Small intestine (tissue), 7 donors: ENCODE data around the gene KMT2D. TPM values are rescaled to one million over a fixed set of nuclear protein-coding genes. Genes with fewer than 3 reads are reported as not detected.

Source experiments
- DNase-seq, 2 donors: peaks; one replicate each; pipeline versions ENCODE4 v3.0.0 to v3.0.0-alpha.2; 2013
- FAIRE-seq: peaks from 2 replicates; lab custom pipeline; 2012; peaks lifted over from hg19 to GRCh38; lab: Jason Lieb, UNC
- H3K27ac ChIP-seq, 3 donors: one replicate each; pipeline ENCODE4 v1.5.1; 2013; ENCODE audit warnings: low read length in 2 of 3, mild to moderate bottlenecking in 2 of 3, control low read depth in 1 of 3, inconsistent platforms in 1 of 3, low read depth in 1 of 3, moderate library complexity in 1 of 3
- H3K27me3 ChIP-seq, 3 donors: one replicate each; pipeline ENCODE4 v1.6.1; 2013; ENCODE audit warnings: low read length in 3 of 3, inconsistent platforms in 1 of 3; ENCODE audit not compliant: control insufficient read depth in 3 of 3, insufficient read depth in 3 of 3
- H3K36me3 ChIP-seq, 3 donors: one replicate each; pipeline ENCODE4 v1.6.1; 2013; ENCODE audit warnings: low read length in 3 of 3, inconsistent platforms in 1 of 3, low read depth in 1 of 3, mild to moderate bottlenecking in 1 of 3, moderate library complexity in 1 of 3; ENCODE audit not compliant: control insufficient read depth in 3 of 3, insufficient read depth in 2 of 3
- H3K4me1 ChIP-seq, 3 donors: one replicate each; pipeline ENCODE4 v1.6.1; 2013; ENCODE audit warnings: low read length in 2 of 3, inconsistent platforms in 1 of 3, low read depth in 1 of 3, mild to moderate bottlenecking in 1 of 3, moderate library complexity in 1 of 3; ENCODE audit not compliant: control insufficient read depth in 3 of 3, insufficient read depth in 2 of 3
- H3K4me3 ChIP-seq, 3 donors: one replicate each; pipeline ENCODE4 v1.5.1; 2013; ENCODE audit warnings: low read length in 3 of 3, control low read depth in 1 of 3, inconsistent platforms in 1 of 3, low read depth in 1 of 3, mild to moderate bottlenecking in 1 of 3, moderate library complexity in 1 of 3
- H3K9me3 ChIP-seq, 2 donors: one replicate each; pipeline ENCODE4 v1.6.1; 2013; ENCODE audit warnings: low read depth in 1 of 2, low read length in 1 of 2; ENCODE audit not compliant: control insufficient read depth in 2 of 2, insufficient read depth in 1 of 2
- WGBS, 3 donors: extraction: QIAGEN DNeasy Blood & Tissue Kit; methylation state at CpG; one replicate each; pipeline ENCODE4 v1.1.7; 2013; 5-methylcytosine and 5-hydroxymethylcytosine counted together
- polyA plus RNA-seq, 4 donors: library from polyadenylated mRNA; stranded (reverse) in 3 of 4; unstranded in 1 of 4; fragments of 200-250 nt in 3 of 4; fragments of 120-200 nt in 1 of 4; gene quantifications; one replicate each; pipeline versions ENCODE4 v1.2.1 to v1.2.3, GENCODE V29; 2013
- donor health status: healthy with polysubstance abuse.
- donor health status: control.
- donor health status: control.
- donor health status: Bipolar disorder and iron deficiency.
- donor health status: healthy.

The KMT2D gene
- polyA plus RNA-seq, 4 donors: 5.4 to 46.5 (median 22.8) TPM

GRCh38 chr12:49054524-49054923 lies 6.1 kb downstream of the KMT2D start:
- no peaks in the 10 kb centered on the region for H3K9me3 ChIP-seq
- H3K4me3 ChIP-seq: no peak overlapping the region
- peaks cover 22 to 73% (median 37%) of the 10 kb centered on the region in 3 donors for H3K36me3 ChIP-seq
- peaks cover 14 to 28% (median 17%) of the 10 kb centered on the region in 3 donors for H3K4me1 ChIP-seq
- FAIRE-seq: no peak
- no peak overlapping the region for H3K27ac ChIP-seq
- no peaks in the 10 kb centered on the region for H3K27me3 ChIP-seq
- DNase-seq: no peak
- 92 to 94% (median 93%) methylated on average over 10 of the region's 10 CpGs for whole genome bisulfite sequencing, 3 donors

GRCh38 chr12:49054096-49054495 lies 6.5 kb downstream of the KMT2D start:
- no peak overlapping the region for H3K4me3 ChIP-seq
- peaks cover 23 to 76% (median 39%) of the 10 kb centered on the region in 3 donors for H3K36me3 ChIP-seq
- H3K4me1 ChIP-seq: peaks cover 14 to 28% (median 17%) of the 10 kb centered on the region in 3 donors
- FAIRE-seq (no peak), DNase-seq (no peak)
- no peaks in the 10 kb centered on the region for H3K9me3 ChIP-seq
- no peak overlapping the region for H3K27ac ChIP-seq
- 95 to 97% (median 95%) methylated on average over 5 of the region's 5 CpGs for WGBS, 3 donors
- H3K27me3 ChIP-seq: no peaks in the 10 kb centered on the region

- peaks cover 31 to 82% (median 50%) of the 10 kb centered on the region in 3 donors for H3K36me3 ChIP-seq
- no peaks in the 10 kb centered on the region for H3K9me3 ChIP-seq
- H3K4me3 ChIP-seq: no peak overlapping the region
- no peaks in the 10 kb centered on the region for H3K27me3 ChIP-seq
- H3K27ac ChIP-seq: no peak overlapping the region
- FAIRE-seq (no peak), DNase-seq (no peak)
- H3K4me1 ChIP-seq: peaks cover 14 to 26% (median 17%) of the 10 kb centered on the region in 3 donors
- WGBS, 3 donors: 89 to 90% (median 90%) methylated on average over 16 of the region's 16 CpGs
These were observed 8.0 kb downstream of the KMT2D start for GRCh38 chr12:49052451-49053208.

- 90 to 94% (median 91%) methylated on average over 20 of the region's 20 CpGs for WGBS, 3 donors
These were observed 8.7 kb downstream of the KMT2D start for GRCh38 chr12:49051777-49052438.

GRCh38 chr12:49051373-49051764 lies 9.2 kb downstream of the KMT2D start:
- FAIRE-seq (no peak), DNase-seq (no peak)
- Histone ChIP-seq H3K27ac (no peak overlapping the region), H3K4me1 (peaks cover 5 to 13% (median 5%) of the 10 kb centered on the region in 3 donors), H3K27me3 (no peaks in the 10 kb centered on the region), H3K4me3 (no peak overlapping the region), H3K9me3 (no peaks in the 10 kb centered on the region), H3K36me3 (peaks cover 33 to 89% (median 52%) of the 10 kb centered on the region in 3 donors)
- 91 to 94% (median 92%) methylated on average over 17 to 18 of the region's 18 CpGs for WGBS, 3 donors

More at GRCh38 chr12:49051777-49052438, 8.7 kb downstream of the KMT2D start:
- Histone ChIP-seq H3K4me3 (no peak overlapping the region), H3K4me1 (peaks cover 10 to 19% (median 11%) of the 10 kb centered on the region in 3 donors), H3K27ac (no peak overlapping the region), H3K27me3 (no peaks in the 10 kb centered on the region), H3K9me3 (no peaks in the 10 kb centered on the region), H3K36me3 (peaks cover 33 to 85% (median 52%) of the 10 kb centered on the region in 3 donors)
- no peak for DNase-seq
- FAIRE-seq: no peak

- 93 to 95% (median 93%) methylated on average over 11 to 13 of the region's 13 CpGs for WGBS, 3 donors
- H3K27ac ChIP-seq: no peak overlapping the region
- DNase-seq (no peak), FAIRE-seq (no peak)
- H3K9me3 ChIP-seq: no peaks in the 10 kb centered on the region
- H3K36me3 ChIP-seq: peaks cover 33 to 93% (median 55%) of the 10 kb centered on the region in 3 donors
- peaks cover 2 to 7% (median 3%) of the 10 kb centered on the region in 3 donors for H3K4me1 ChIP-seq
- no peaks in the 10 kb centered on the region for H3K27me3 ChIP-seq
- H3K4me3 ChIP-seq: no peak overlapping the region
These were observed 9.9 kb downstream of the KMT2D start for GRCh38 chr12:49050507-49051372.

- no peaks in the 10 kb centered on the region for H3K4me1 ChIP-seq
- no peaks in the 10 kb centered on the region for H3K9me3 ChIP-seq
- FAIRE-seq (no peak), DNase-seq (no peak)
- no peak overlapping the region for H3K27ac ChIP-seq
- no peaks in the 10 kb centered on the region for H3K27me3 ChIP-seq
- peaks cover 36 to 93% (median 58%) of the 10 kb centered on the region in 3 donors for H3K36me3 ChIP-seq
- H3K4me3 ChIP-seq: no peak overlapping the region
- 88 to 92% (median 89%) methylated on average over 20 of the region's 20 CpGs for WGBS, 3 donors
These were observed 10.9 kb downstream of the KMT2D start for GRCh38 chr12:49049566-49050224.
